Vagina (tissue), 2 donors: ENCODE results near the gene AKAP6.

ENCODE experiments used
- POLR2A ChIP-seq, 2 donors: fragments of 450-650 bp; IDR thresholded peaks; one replicate each; pipeline ENCODE4 v1.6.1; 2017; ENCODE audit warnings: antibody characterized with exemption in 2 of 2, mild to moderate bottlenecking in 2 of 2, moderate library complexity in 2 of 2
- POLR2AphosphoS5 ChIP-seq, 2 donors: sonication (generic); formaldehyde crosslinking; IDR thresholded peaks; one replicate each; pipeline ENCODE4 v1.9.0; 2017; ENCODE audit warnings: antibody characterized with exemption in 2 of 2, mild to moderate bottlenecking in 2 of 2, low read depth in 1 of 2; ENCODE audit not compliant: insufficient read depth in 1 of 2
- TF ChIP-seq, protein P1 (sequence below), 3 experiments: fragments of 450-650 bp in 2 of 3; fragments of 200-600 bp in 1 of 3; sonication (generic) in 1 of 3; IDR thresholded peaks; one replicate each; pipeline ENCODE4 v1.5.1; 2017 to 2019; ENCODE audit warnings: antibody characterized with exemption in 3 of 3, mild to moderate bottlenecking in 2 of 3, moderate library complexity in 2 of 3

DNA sequence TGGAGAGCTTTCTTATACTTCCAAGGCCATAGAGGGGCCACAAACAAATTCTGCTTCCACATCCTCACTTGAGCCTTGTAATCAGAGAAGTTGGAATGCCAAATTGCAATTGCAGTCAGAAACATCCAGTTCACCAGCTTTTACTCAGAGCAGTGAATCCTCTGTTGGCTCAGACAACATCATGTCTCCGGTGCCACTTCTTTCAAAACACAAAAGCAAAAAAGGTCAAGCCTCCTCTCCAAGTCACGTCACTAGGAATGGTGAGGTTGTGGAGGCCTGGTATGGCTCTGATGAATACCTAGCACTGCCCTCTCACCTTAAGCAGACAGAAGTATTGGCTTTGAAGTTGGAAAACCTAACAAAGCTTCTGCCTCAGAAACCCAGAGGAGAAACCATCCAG lies 217.1 kb downstream of the AKAP6 start:
- TF ChIP-seq, protein P1, sequence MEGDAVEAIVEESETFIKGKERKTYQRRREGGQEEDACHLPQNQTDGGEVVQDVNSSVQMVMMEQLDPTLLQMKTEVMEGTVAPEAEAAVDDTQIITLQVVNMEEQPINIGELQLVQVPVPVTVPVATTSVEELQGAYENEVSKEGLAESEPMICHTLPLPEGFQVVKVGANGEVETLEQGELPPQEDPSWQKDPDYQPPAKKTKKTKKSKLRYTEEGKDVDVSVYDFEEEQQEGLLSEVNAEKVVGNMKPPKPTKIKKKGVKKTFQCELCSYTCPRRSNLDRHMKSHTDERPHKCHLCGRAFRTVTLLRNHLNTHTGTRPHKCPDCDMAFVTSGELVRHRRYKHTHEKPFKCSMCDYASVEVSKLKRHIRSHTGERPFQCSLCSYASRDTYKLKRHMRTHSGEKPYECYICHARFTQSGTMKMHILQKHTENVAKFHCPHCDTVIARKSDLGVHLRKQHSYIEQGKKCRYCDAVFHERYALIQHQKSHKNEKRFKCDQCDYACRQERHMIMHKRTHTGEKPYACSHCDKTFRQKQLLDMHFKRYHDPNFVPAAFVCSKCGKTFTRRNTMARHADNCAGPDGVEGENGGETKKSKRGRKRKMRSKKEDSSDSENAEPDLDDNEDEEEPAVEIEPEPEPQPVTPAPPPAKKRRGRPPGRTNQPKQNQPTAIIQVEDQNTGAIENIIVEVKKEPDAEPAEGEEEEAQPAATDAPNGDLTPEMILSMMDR (IDR thresholded peaks at IDR 0.05): no peak
- no peak for TF ChIP-seq POLR2A (IDR thresholded peaks at IDR 0.05)
- TF ChIP-seq POLR2AphosphoS5 (IDR thresholded peaks at IDR 0.05; ENCODE audit: insufficient read depth in 1 of 2, low read depth in 1 of 2): no peak
